OCI-LY1 (cell line): ENCODE measurements around the gene RPS6KA3.
A peak's percentile ranks its signal among the peaks of the same experiment; 100 is the strongest.

Experiments used
- H2AFZ ChIP-seq: fragments of 200-600 bp; sonication (generic), shearing (Covaris generic); 2 replicates; pipeline ENCODE4 v1.6.0; 2014; ENCODE audit warnings: antibody characterized with exemption, mild to moderate bottlenecking, low read length
- H3F3A ChIP-seq: fragments of 200-600 bp; sonication (generic), shearing (Covaris generic); 2 replicates; pipeline ENCODE4 v1.6.0; 2014; ENCODE audit warnings: mild to moderate bottlenecking, antibody characterized with exemption, low read length, moderate library complexity; ENCODE audit not compliant: insufficient read depth
- H3K27ac ChIP-seq: fragments of 200-600 bp; sonication (generic); 2 replicates; pipeline ENCODE4 v1.5.1; 2014; ENCODE audit warnings: low read length, mixed run types, mild to moderate bottlenecking, low read depth; ENCODE audit not compliant: poor library complexity, severe bottlenecking
- H3K27me3 ChIP-seq: fragments of 200-600 bp; sonication (generic); 2 replicates; pipeline ENCODE4 v1.6.0; 2014; ENCODE audit warnings: antibody characterized with exemption, mild to moderate bottlenecking, low read length, moderate library complexity; ENCODE audit not compliant: insufficient read depth
- H3K36me3 ChIP-seq: fragments of 200-600 bp; sonication (generic); 2 replicates; pipeline ENCODE4 v1.6.1; 2014; ENCODE audit warnings: mild to moderate bottlenecking, antibody characterized with exemption, low read length, moderate library complexity, mixed read lengths; ENCODE audit not compliant: insufficient read depth
- H3K4me1 ChIP-seq: fragments of 200-600 bp; sonication (generic); 2 replicates; pipeline ENCODE4 v1.5.1; 2014; ENCODE audit warnings: mild to moderate bottlenecking, low read length, moderate library complexity; ENCODE audit not compliant: insufficient read depth, severe bottlenecking
- H3K4me2 ChIP-seq: fragments of 200-600 bp; sonication (generic), shearing (Covaris generic); 2 replicates; pipeline ENCODE4 v1.6.1; 2014; ENCODE audit warnings: low read length
- H3K4me3 ChIP-seq: fragments of 200-600 bp; sonication (generic); 2 replicates; pipeline ENCODE4 v1.5.1; 2014; ENCODE audit warnings: low read length, low read depth, mild to moderate bottlenecking, mixed read lengths; ENCODE audit not compliant: poor library complexity, severe bottlenecking
- H3K79me2 ChIP-seq: fragments of 200-600 bp; shearing (Covaris generic); 2 replicates; pipeline ENCODE4 v1.6.1; 2016; ENCODE audit warnings: mixed run types, low read length, mixed read lengths; ENCODE audit not compliant: insufficient read depth
- H3K9ac ChIP-seq: fragments of 200-600 bp; sonication (generic), shearing (Covaris generic); 2 replicates; pipeline ENCODE4 v1.6.1; 2014; ENCODE audit warnings: mild to moderate bottlenecking, low read length, mixed read lengths
- H3K9me2 ChIP-seq: fragments of 200-600 bp; sonication (generic), shearing (Covaris generic); 2 replicates; pipeline ENCODE4 v1.6.1; 2014; ENCODE audit warnings: low read depth, mild to moderate bottlenecking, low read length, mixed read lengths
- H3K9me3 ChIP-seq: fragments of 200-600 bp; shearing (Covaris generic); 2 replicates; pipeline ENCODE4 v1.6.1; 2014; ENCODE audit warnings: low read length, mixed read lengths
- H4K20me1 ChIP-seq: fragments of 200-600 bp; sonication (generic), shearing (Covaris generic); 2 replicates; pipeline ENCODE4 v1.6.0; 2016; ENCODE audit warnings: mild to moderate bottlenecking, low read length; ENCODE audit not compliant: insufficient read depth
- CTCF ChIP-seq: fragments of 200-600 bp; sonication (generic), shearing (Covaris generic); IDR thresholded peaks from 2 replicates; pipeline ENCODE4 v1.5.1; 2017; ENCODE audit warnings: mild to moderate bottlenecking, antibody characterized with exemption, low read length, moderate library complexity, mixed read lengths
- EZH2 ChIP-seq: fragments of 200-600 bp; sonication (generic), shearing (Covaris generic); IDR thresholded peaks from 2 replicates; pipeline ENCODE4 v1.8.0; 2017; ENCODE audit warnings: borderline replicate concordance, mixed run types, mild to moderate bottlenecking, antibody characterized with exemption, low read length, moderate library complexity, mixed read lengths

The RPS6KA3 gene

GRCh38 chrX:20144491-20144890 lies 122.2 kb downstream of the RPS6KA3 start:
- peaks cover 12% of the 10 kb centered on the region for H3K36me3 ChIP-seq

GRCh38 chrX:20143561-20143960 lies 123.1 kb downstream of the RPS6KA3 start:
- Histone ChIP-seq H3K27ac (no peak overlapping the region), H3K4me1 (peaks cover 32% of the 10 kb centered on the region), H3K4me2 (no peak overlapping the region), H3K27me3 (no peaks in the 10 kb centered on the region), H3K9me3 (no peaks in the 10 kb centered on the region), H3F3A (no peaks in the 10 kb centered on the region), H3K9ac (no peak overlapping the region), H4K20me1 (no peaks in the 10 kb centered on the region), H3K79me2 (peaks cover 24% of the 10 kb centered on the region), H3K9me2 (no peaks in the 10 kb centered on the region), H2AFZ (no peak overlapping the region), H3K36me3 (peaks cover 21% of the 10 kb centered on the region), H3K4me3 (no peak overlapping the region)
- TF ChIP-seq EZH2 (no peak), CTCF (no peak)

More at GRCh38 chrX:20144491-20144890, 122.2 kb downstream of the RPS6KA3 start:
- no peak overlapping the region for H3K9ac ChIP-seq
- H4K20me1 ChIP-seq, result no peaks in the 10 kb centered on the region
- no peaks in the 10 kb centered on the region for H3K9me3 ChIP-seq
- H3K9me2 ChIP-seq, result no peaks in the 10 kb centered on the region
- TF ChIP-seq EZH2 (no peak), CTCF (no peak)
- H3K4me3 ChIP-seq, result no peak overlapping the region
- no peak overlapping the region for H3K4me2 ChIP-seq
- H3K27me3 ChIP-seq, result no peaks in the 10 kb centered on the region
- peaks cover 26% of the 10 kb centered on the region for H3K4me1 ChIP-seq
- no peak overlapping the region for H2AFZ ChIP-seq
- H3K79me2 ChIP-seq, result peaks cover 19% of the 10 kb centered on the region
- no peak overlapping the region for H3K27ac ChIP-seq
- H3F3A ChIP-seq, result no peaks in the 10 kb centered on the region

GRCh38 chrX:20143111-20143510 lies 123.6 kb downstream of the RPS6KA3 start:
- H2AFZ ChIP-seq, result no peak overlapping the region
- peaks cover 24% of the 10 kb centered on the region for H3K79me2 ChIP-seq
- H3K27ac ChIP-seq, result peak overlapping the region; percentile 32
- no peaks in the 10 kb centered on the region for H3K9me3 ChIP-seq
- H3K9me2 ChIP-seq, result no peaks in the 10 kb centered on the region
- peaks cover 25% of the 10 kb centered on the region for H3K36me3 ChIP-seq
- no peak overlapping the region for H3K9ac ChIP-seq
- no peaks in the 10 kb centered on the region for H3K27me3 ChIP-seq
- peak overlapping the region; percentile 99 for H3K4me3 ChIP-seq
- TF ChIP-seq EZH2 (no peak), CTCF (no peak)
- peaks cover 32% of the 10 kb centered on the region for H3K4me1 ChIP-seq
- peak overlapping the region; percentile 48; the same call in 1 of the 2 replicates for H3K4me2 ChIP-seq
- no peaks in the 10 kb centered on the region for H4K20me1 ChIP-seq
- no peaks in the 10 kb centered on the region for H3F3A ChIP-seq
